Keratinocyte (primary cell): Measurements from ENCODE around the gene KXD1. TPM values are rescaled to one million over a fixed set of nuclear protein-coding genes. Genes with fewer than 3 reads are reported as not detected.

Experiments used
- DNase-seq: peaks from one replicate; pipeline ENCODE4 v3.0.0-alpha.2; 2011; ENCODE audit warnings: low read depth, missing footprints, low spot score
- FAIRE-seq: peaks from 2 replicates; lab custom pipeline; 2011; peaks lifted over from hg19 to GRCh38; lab: Jason Lieb, UNC
- H2AFZ ChIP-seq: 2 replicates; pipeline ENCODE4 v1.6.0; 2012; ENCODE audit warnings: low read length, control low read depth, inconsistent platforms; ENCODE audit not compliant: control insufficient read depth
- H3K27ac ChIP-seq: 2 replicates; pipeline ENCODE4 v1.5.1; 2011; ENCODE audit warnings: low read length; ENCODE audit not compliant: control insufficient read depth, insufficient read depth
- H3K27me3 ChIP-seq: 3 replicates; pipeline ENCODE4 v1.6.0; 2011; ENCODE audit warnings: low read length; ENCODE audit not compliant: control insufficient read depth, insufficient read depth; ENCODE audit errors: extremely low read depth
- H3K36me3 ChIP-seq, 2 experiments: 2 replicates in 1 of 2; 3 replicates in 1 of 2; pipeline ENCODE4 v1.5.1; 2011; ENCODE audit warnings: low read length in 2 of 2, mild to moderate bottlenecking in 1 of 2; ENCODE audit not compliant: control insufficient read depth in 2 of 2, insufficient read depth in 2 of 2; ENCODE audit errors: extremely low read depth in 1 of 2
- H3K4me1 ChIP-seq: 3 replicates; pipeline ENCODE4 v1.5.1; 2011; ENCODE audit warnings: low read length; ENCODE audit not compliant: control insufficient read depth, insufficient read depth; ENCODE audit errors: extremely low read depth
- H3K4me2 ChIP-seq: 3 replicates; pipeline ENCODE4 v1.6.0; 2011; ENCODE audit warnings: low read depth, low read length; ENCODE audit not compliant: control insufficient read depth, insufficient read depth; ENCODE audit errors: extremely low read depth
- H3K4me3 ChIP-seq, 3 experiments: fragments of 200-600 bp in 1 of 3; sonication (generic) in 1 of 3; 2 replicates in 2 of 3; 3 replicates in 1 of 3; pipeline ENCODE4 v1.5.1; 2011 to 2016; ENCODE audit warnings: low read length in 3 of 3, mild to moderate bottlenecking in 3 of 3, control low read depth in 2 of 3, inconsistent platforms in 1 of 3, low read depth in 1 of 3, mixed read lengths in 1 of 3, mixed run types in 1 of 3, moderate library complexity in 1 of 3; ENCODE audit not compliant: control insufficient read depth in 2 of 3, insufficient read depth in 2 of 3; ENCODE audit errors: extremely low read depth in 1 of 3
- H3K79me2 ChIP-seq: 2 replicates; pipeline ENCODE4 v1.6.0; 2012; ENCODE audit warnings: low read length; ENCODE audit not compliant: control insufficient read depth, insufficient read depth
- H3K9ac ChIP-seq: 3 replicates; pipeline ENCODE4 v1.6.0; 2011; ENCODE audit warnings: low read length; ENCODE audit not compliant: control insufficient read depth, insufficient read depth; ENCODE audit errors: extremely low read depth
- H3K9me1 ChIP-seq: 3 replicates; pipeline ENCODE4 v1.6.0; 2011; ENCODE audit warnings: low read length; ENCODE audit not compliant: control insufficient read depth, insufficient read depth; ENCODE audit errors: extremely low read depth
- H3K9me3 ChIP-seq: 2 replicates; pipeline ENCODE4 v1.5.1; 2012; ENCODE audit warnings: low read depth, low read length; ENCODE audit not compliant: control insufficient read depth
- H4K20me1 ChIP-seq: 3 replicates; pipeline ENCODE4 v1.6.0; 2011; ENCODE audit warnings: low read length; ENCODE audit not compliant: control insufficient read depth, insufficient read depth; ENCODE audit errors: extremely low read depth
- EZH2 ChIP-seq: IDR thresholded peaks from one replicate; pipeline ENCODE4 v1.6.1; 2012; ENCODE audit warnings: inconsistent platforms, mild to moderate bottlenecking, low read length, moderate library complexity
- dilution Hi-C: fragments of 300-500 bp; cut with MboI; formaldehyde crosslinking; loops from one replicate; pipeline ENCODE4 v1.7.0; 2020; ENCODE audit warnings: low sequenced_read_pairs; ENCODE audit not compliant: extremely low pct_ligation_motif_present
- polyA plus RNA-seq, 5 experiments: library from polyadenylated mRNA; depleted of rRNA in 3 of 5; stranded (reverse) in 3 of 5; stranded (forward) in 1 of 5; unstranded in 1 of 5; fragments of >200 nt; gene quantifications; 1 replicate in 1 of 5; 2 replicates in 3 of 5; 3 replicates in 1 of 5; pipeline versions ENCODE4 v1.2.1 to v1.2.3, GENCODE V29; 2011 to 2012; ENCODE audit warnings: missing spikeins in 2 of 5, low read depth in 1 of 5, low replicate concordance in 1 of 5
- TF ChIP-seq, protein P1 (sequence below), 3 experiments: IDR thresholded peaks in 1 of 3; conservative IDR thresholded peaks in 1 of 3; optimal IDR thresholded peaks in 1 of 3; 2 replicates in 2 of 3; 3 replicates in 1 of 3; pipeline versions ENCODE3 to v1.5.1; 2011; ENCODE audit warnings: low read length in 3 of 3, mild to moderate bottlenecking in 3 of 3, moderate library complexity in 2 of 3, control low read depth in 1 of 3, inconsistent platforms in 1 of 3; ENCODE audit not compliant: insufficient read depth in 2 of 3; ENCODE audit errors: extremely low read depth in 1 of 3

KXD1 gene
- polyA plus RNA-seq, 1 donor (not counting 4 experiments of a cell fraction or from before 2014, with no cell fraction given) = 94.6 TPM

DNA sequence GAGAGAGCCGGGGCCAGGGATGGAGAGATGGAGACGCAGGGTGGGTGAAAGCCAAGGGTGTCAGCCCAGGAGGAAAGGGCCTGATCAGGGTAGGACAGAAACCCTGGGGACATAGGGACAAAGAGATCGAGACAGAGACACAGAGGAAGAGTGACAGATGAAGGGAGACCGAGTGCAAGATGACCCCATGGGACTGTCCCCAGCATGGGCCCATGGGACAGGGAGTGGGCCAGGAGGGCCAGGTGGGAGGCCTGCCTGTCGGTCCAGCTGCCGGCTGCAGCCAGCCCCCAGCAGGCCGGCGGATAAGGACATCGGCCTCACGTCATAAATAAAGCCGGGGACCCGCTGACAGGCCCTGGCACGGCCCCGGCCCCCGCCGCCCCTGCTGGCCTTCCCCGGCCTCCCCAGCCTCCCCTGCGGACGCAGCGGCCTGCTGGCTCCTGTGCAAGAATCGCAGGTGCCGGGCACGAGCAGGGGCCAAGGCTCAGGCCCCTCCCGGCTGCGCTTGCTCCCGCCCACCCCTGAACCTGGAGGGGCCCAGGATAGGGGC, 37.2 kb downstream of the KXD1 start:
- H3K4me2 ChIP-seq = peak overlapping the region; percentile 70
- DNase-seq (no peak), FAIRE-seq (no peak)
- no peaks in the 10 kb centered on the region for H4K20me1 ChIP-seq
- dilution Hi-C loops = no loop called here
- H3K36me3 ChIP-seq = peaks cover 5 to 8% of the 10 kb centered on the region in 2 experiments
- peaks cover 6% of the 10 kb centered on the region for H3K79me2 ChIP-seq
- H3K4me1 ChIP-seq = peaks cover 6% of the 10 kb centered on the region
- H3K9ac ChIP-seq = no peak overlapping the region
- no peaks in the 10 kb centered on the region for H3K9me3 ChIP-seq
- TF ChIP-seq, protein P1, sequence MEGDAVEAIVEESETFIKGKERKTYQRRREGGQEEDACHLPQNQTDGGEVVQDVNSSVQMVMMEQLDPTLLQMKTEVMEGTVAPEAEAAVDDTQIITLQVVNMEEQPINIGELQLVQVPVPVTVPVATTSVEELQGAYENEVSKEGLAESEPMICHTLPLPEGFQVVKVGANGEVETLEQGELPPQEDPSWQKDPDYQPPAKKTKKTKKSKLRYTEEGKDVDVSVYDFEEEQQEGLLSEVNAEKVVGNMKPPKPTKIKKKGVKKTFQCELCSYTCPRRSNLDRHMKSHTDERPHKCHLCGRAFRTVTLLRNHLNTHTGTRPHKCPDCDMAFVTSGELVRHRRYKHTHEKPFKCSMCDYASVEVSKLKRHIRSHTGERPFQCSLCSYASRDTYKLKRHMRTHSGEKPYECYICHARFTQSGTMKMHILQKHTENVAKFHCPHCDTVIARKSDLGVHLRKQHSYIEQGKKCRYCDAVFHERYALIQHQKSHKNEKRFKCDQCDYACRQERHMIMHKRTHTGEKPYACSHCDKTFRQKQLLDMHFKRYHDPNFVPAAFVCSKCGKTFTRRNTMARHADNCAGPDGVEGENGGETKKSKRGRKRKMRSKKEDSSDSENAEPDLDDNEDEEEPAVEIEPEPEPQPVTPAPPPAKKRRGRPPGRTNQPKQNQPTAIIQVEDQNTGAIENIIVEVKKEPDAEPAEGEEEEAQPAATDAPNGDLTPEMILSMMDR (optimal IDR thresholded peaks at IDR 0.05 in 1 of 3, IDR thresholded peaks at IDR 0.05 in 1 of 3, conservative IDR thresholded peaks at IDR 0.05 in 1 of 3; ENCODE audit: extremely low read depth in 1 of 3, insufficient read depth in 2 of 3, low read length in 3 of 3) = no peak
- TF ChIP-seq EZH2 = no peak
- peak overlapping the region; percentile 20 to 33 (median 29) for H3K4me3 ChIP-seq
- H2AFZ ChIP-seq = no peak overlapping the region
- H3K9me1 ChIP-seq = no peaks in the 10 kb centered on the region
- H3K27ac ChIP-seq = no peak overlapping the region
- H3K27me3 ChIP-seq = no peaks in the 10 kb centered on the region

- dilution Hi-C loops = no loop called here
- Histone ChIP-seq H3K4me3 (no peak overlapping the region), H3K27me3 (no peaks in the 10 kb centered on the region), H4K20me1 (no peaks in the 10 kb centered on the region), H3K9me3 (no peaks in the 10 kb centered on the region), H3K9me1 (no peaks in the 10 kb centered on the region), H3K36me3 (peaks cover 4 to 5% of the 10 kb centered on the region in 2 experiments), H3K4me1 (peaks cover 4% of the 10 kb centered on the region), H3K27ac (no peak overlapping the region), H2AFZ (no peak overlapping the region), H3K79me2 (peaks cover 3% of the 10 kb centered on the region), H3K4me2 (no peak overlapping the region), H3K9ac (no peak overlapping the region)
- no peak for FAIRE-seq
- TF ChIP-seq EZH2 = no peak
- TF ChIP-seq, protein P1 (optimal IDR thresholded peaks at IDR 0.05 in 1 of 3, IDR thresholded peaks at IDR 0.05 in 1 of 3, conservative IDR thresholded peaks at IDR 0.05 in 1 of 3; ENCODE audit: extremely low read depth in 1 of 3, insufficient read depth in 2 of 3, low read length in 3 of 3) = no peak
- DNase-seq = no peak
Measured at GRCh38 chr19:18595475-18595874, 37.8 kb downstream of the KXD1 start.
